SU-DHL-6 (cell line): ENCODE data around the gene RTEL1.
"Not testable (repeated sequence)": the region's sequence is repeated elsewhere in the genome, so short reads cannot be mapped to it uniquely, and the experiment has no call there.

Experiments used
- H2AFZ ChIP-seq: fragments of 200-600 bp; sonication (generic); 2 replicates; pipeline ENCODE4 v1.6.1; 2014; ENCODE audit warnings: low read depth, mild to moderate bottlenecking, moderate library complexity, mixed read lengths, antibody characterized with exemption, low read length; ENCODE audit not compliant: severe bottlenecking
- H3F3A ChIP-seq: fragments of 200-600 bp; shearing (Covaris generic); 2 replicates; pipeline ENCODE4 v1.6.0; 2016; ENCODE audit warnings: antibody characterized with exemption, mild to moderate bottlenecking; ENCODE audit not compliant: insufficient read depth
- H3K27ac ChIP-seq: fragments of 200-600 bp; sonication (generic); 2 replicates; pipeline ENCODE4 v1.5.1; 2016; ENCODE audit warnings: low read depth, mild to moderate bottlenecking, low read length, moderate library complexity, mixed read lengths
- H3K27me3 ChIP-seq: fragments of 200-600 bp; sonication (generic), shearing (Covaris generic); 2 replicates; pipeline ENCODE4 v1.6.0; 2014; ENCODE audit warnings: mild to moderate bottlenecking, low read length
- H3K36me3 ChIP-seq: fragments of 200-600 bp; sonication (generic); 2 replicates; pipeline ENCODE4 v1.6.1; 2014; ENCODE audit warnings: mild to moderate bottlenecking, low read length, mixed read lengths
- H3K4me2 ChIP-seq: fragments of 300-600, 200-600 bp; shearing (Covaris generic), sonication (generic); 2 replicates; pipeline ENCODE4 v1.6.0; 2014; ENCODE audit warnings: low read length, low read depth, mild to moderate bottlenecking; ENCODE audit not compliant: poor library complexity, severe bottlenecking
- H3K4me3 ChIP-seq: fragments of 200-600 bp; sonication (generic); 2 replicates; pipeline ENCODE4 v1.5.1; 2014; ENCODE audit warnings: antibody characterized with exemption, low read length, mild to moderate bottlenecking, mixed read lengths; ENCODE audit not compliant: insufficient read depth, poor library complexity, severe bottlenecking
- H3K79me2 ChIP-seq: fragments of 200-600 bp; sonication (generic); 2 replicates; pipeline ENCODE4 v1.6.1; 2014; ENCODE audit warnings: mild to moderate bottlenecking, low read length, moderate library complexity; ENCODE audit not compliant: insufficient read depth
- H3K9ac ChIP-seq: fragments of 200-600 bp; sonication (generic); 2 replicates; pipeline ENCODE4 v1.7.0; 2014; ENCODE audit warnings: mild to moderate bottlenecking, low read length
- H3K9me2 ChIP-seq: fragments of 200-600 bp; sonication (generic); replicated peaks from 2 replicates; pipeline ENCODE4 v1.6.1; 2014; ENCODE audit warnings: low read length; ENCODE audit not compliant: insufficient read depth
- H3K9me3 ChIP-seq: fragments of 200-600 bp; sonication (generic); 2 replicates; pipeline ENCODE4 v1.6.1; 2014; ENCODE audit warnings: low read length, mixed read lengths; ENCODE audit not compliant: insufficient read depth
- H4K20me1 ChIP-seq: fragments of 200-600 bp; sonication (generic); 2 replicates; pipeline ENCODE4 v1.6.1; 2014; ENCODE audit warnings: low read depth, mild to moderate bottlenecking, antibody characterized with exemption, low read length, moderate library complexity, mixed read lengths
- EZH2phosphoT487 ChIP-seq: fragments of 200-600 bp; sonication (generic), shearing (Covaris generic); conservative IDR thresholded peaks from 2 replicates; pipeline ENCODE4 v1.6.1; 2018; ENCODE audit warnings: mild to moderate bottlenecking, antibody characterized with exemption, low read length, moderate library complexity, mixed read lengths
- TF ChIP-seq, protein P1 (sequence below): fragments of 200-600 bp; sonication (generic); IDR thresholded peaks from one replicate; pipeline ENCODE4 v1.5.1; 2017; ENCODE audit warnings: antibody characterized with exemption, mild to moderate bottlenecking, low read length, moderate library complexity; ENCODE audit not compliant: insufficient read depth, poor library complexity, severe bottlenecking

Gene RTEL1

DNA sequence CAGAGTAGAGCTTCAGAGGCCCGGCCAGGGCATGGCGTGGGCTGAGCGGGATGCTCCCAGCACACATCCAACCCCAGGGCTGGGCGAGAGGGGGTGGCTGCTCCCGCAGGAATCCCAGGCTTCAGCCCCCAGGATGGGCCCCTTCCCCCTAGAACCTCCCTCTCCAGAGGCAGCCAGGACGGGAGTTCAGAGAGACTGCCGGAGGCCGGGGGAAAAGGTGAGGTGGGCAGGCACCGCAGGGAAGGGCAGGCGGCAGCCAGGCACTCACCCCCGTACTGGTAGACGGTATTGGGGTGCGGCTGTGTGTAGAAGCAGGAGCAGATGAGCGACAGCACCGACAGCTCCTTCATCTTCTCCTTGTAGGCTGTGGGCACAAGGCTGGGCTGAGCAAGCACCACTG lies 14.2 kb upstream of the RTEL1 start:
- Histone ChIP-seq H3K4me3 (no peak overlapping the region), H2AFZ (no peak overlapping the region), H3K9me2 (no peaks in the 10 kb centered on the region), H3K27ac (no peak overlapping the region), H3K9ac (no peak overlapping the region), H3K79me2 (no peaks in the 10 kb centered on the region), H3K36me3 (no peaks in the 10 kb centered on the region), H3K27me3 (no peaks in the 10 kb centered on the region), H3K9me3 (no peaks in the 10 kb centered on the region), H4K20me1 (no peaks in the 10 kb centered on the region), H3K4me2 (no peak overlapping the region), H3F3A (no peaks in the 10 kb centered on the region)
- TF ChIP-seq, protein P1, sequence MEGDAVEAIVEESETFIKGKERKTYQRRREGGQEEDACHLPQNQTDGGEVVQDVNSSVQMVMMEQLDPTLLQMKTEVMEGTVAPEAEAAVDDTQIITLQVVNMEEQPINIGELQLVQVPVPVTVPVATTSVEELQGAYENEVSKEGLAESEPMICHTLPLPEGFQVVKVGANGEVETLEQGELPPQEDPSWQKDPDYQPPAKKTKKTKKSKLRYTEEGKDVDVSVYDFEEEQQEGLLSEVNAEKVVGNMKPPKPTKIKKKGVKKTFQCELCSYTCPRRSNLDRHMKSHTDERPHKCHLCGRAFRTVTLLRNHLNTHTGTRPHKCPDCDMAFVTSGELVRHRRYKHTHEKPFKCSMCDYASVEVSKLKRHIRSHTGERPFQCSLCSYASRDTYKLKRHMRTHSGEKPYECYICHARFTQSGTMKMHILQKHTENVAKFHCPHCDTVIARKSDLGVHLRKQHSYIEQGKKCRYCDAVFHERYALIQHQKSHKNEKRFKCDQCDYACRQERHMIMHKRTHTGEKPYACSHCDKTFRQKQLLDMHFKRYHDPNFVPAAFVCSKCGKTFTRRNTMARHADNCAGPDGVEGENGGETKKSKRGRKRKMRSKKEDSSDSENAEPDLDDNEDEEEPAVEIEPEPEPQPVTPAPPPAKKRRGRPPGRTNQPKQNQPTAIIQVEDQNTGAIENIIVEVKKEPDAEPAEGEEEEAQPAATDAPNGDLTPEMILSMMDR = no peak
- TF ChIP-seq EZH2phosphoT487 = no peak

DNA sequence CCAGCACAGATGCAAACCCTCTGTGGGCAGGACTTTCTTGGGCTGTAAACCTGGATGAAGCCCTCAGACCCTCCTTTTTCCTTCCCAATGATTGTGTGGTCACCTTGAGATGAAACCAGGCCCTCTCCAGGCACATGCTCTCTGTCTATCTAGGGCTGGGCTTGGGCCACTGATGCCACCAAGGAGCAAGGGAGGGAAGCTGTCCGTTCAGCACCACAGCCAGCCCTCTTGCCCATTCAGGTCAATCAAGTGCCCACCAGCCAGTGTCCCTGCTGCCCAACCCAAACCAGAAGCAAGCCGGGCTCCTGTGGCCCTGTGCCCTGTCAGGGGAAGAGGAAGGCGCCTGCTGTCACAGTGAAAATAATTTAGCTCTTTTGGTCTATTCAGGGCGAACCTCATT lies 12.9 kb upstream of the RTEL1 start:
- no peak overlapping the region for H2AFZ ChIP-seq
- no peak overlapping the region for H3K27ac ChIP-seq
- TF ChIP-seq EZH2phosphoT487 = no peak
- no peaks in the 10 kb centered on the region for H3K79me2 ChIP-seq
- H3K27me3 ChIP-seq = no peaks in the 10 kb centered on the region
- no peak overlapping the region for H3K9ac ChIP-seq
- no peaks in the 10 kb centered on the region for H3K9me3 ChIP-seq
- H3K36me3 ChIP-seq = no peaks in the 10 kb centered on the region
- H3F3A ChIP-seq = no peaks in the 10 kb centered on the region
- no peaks in the 10 kb centered on the region for H4K20me1 ChIP-seq
- H3K9me2 ChIP-seq = no peaks in the 10 kb centered on the region
- H3K4me3 ChIP-seq = no peak overlapping the region
- H3K4me2 ChIP-seq = no peak overlapping the region

DNA sequence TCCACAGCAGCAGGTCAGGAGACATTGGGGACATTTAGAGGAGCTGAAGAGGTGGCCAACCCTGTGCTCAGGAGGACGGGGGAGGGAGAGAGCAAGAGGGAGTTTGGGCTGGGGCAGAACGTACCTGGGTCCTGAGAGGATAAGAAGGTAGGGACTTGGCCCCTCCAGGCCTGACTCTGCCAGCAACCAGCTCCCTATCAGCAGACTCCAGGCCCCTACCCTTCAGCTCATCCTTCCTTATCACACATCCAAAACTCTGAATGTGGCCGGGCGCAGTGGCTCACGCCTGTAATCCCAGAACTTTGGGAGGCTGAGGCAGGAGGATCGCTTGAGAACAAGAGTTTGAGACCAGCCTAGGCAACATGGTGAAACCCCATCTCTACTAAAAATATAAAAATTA lies 9.9 kb upstream of the RTEL1 start:
- Histone ChIP-seq H4K20me1 (no peaks in the 10 kb centered on the region), H3K79me2 (no peaks in the 10 kb centered on the region), H3K36me3 (no peaks in the 10 kb centered on the region), H3K27me3 (no peaks in the 10 kb centered on the region), H3K27ac (no peak overlapping the region), H3K4me3 (no peak overlapping the region), H3K9ac (no peak overlapping the region), H3K4me2 (no peak overlapping the region), H3K9me3 (no peaks in the 10 kb centered on the region), H3F3A (no peaks in the 10 kb centered on the region), H3K9me2 (no peaks in the 10 kb centered on the region), H2AFZ (no peak overlapping the region)
- TF ChIP-seq EZH2phosphoT487 = no peak
- TF ChIP-seq, protein P1 = no peak

DNA sequence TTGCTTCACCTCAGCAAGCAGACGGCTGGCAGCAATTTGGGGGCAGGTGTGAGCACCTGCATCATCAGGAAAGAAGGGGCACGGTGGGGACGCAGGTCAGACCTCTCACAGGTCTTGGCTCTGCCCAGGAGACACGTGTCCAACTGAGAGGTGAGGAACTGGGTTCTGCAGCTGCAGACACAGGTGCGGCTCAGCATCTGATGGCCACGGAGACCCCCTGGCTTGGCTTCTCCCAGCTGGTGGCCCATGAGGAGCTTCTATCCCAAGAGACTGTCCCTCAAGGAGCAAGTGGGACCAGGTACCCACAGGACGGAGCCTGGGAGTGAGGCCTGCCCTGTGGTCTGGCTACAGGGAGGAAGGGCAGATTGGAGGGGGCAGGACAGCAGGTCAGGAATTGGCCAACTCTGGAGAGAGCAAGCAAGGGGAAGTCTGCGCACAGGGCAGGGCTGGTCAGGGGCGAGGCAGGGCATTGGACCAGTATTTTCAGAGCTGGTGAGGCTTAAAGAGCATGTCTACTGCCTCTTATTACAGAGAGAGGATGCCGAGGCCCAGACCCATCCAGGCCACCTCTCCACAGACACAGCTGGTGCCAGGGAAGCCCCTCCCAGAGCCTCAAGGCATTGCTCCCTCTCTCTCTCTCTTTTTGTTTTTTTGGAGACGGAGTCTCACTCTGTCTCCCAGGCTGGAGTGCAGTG lies 9.1 kb upstream of the RTEL1 start:
- H3K79me2 ChIP-seq = no peaks in the 10 kb centered on the region
- H2AFZ ChIP-seq = no peak overlapping the region
- H3K4me2 ChIP-seq = no peak overlapping the region

DNA sequence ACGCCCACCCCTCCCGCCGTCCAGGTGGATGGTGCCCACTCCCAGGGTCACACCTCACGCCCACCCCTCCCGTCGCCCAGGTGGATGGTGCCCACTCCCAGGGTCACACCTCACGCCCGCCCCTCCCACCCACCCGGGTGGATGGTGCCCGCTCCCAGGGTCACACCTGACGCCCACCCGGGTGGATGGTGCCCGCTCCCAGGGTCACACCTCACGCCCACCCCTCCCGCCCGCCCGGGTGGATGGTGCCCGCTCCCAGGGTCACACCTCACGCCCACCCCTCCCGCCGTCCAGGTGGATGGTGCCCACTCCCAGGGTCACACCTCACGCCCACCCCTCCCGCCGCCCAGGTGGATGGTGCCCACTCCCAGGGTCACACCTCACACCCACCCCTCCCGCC lies 7.6 kb upstream of the RTEL1 start:
- not testable (repeated sequence) for H3K79me2 ChIP-seq, H3K9ac ChIP-seq, H3F3A ChIP-seq, H3K27ac ChIP-seq, H3K4me3 ChIP-seq, H3K9me3 ChIP-seq, H4K20me1 ChIP-seq, H3K36me3 ChIP-seq, H3K27me3 ChIP-seq, H3K4me2 ChIP-seq, H3K9me2 ChIP-seq, H2AFZ ChIP-seq

More for the DNA sequence above, 9.1 kb upstream of the RTEL1 start:
- Histone ChIP-seq H3K27ac (no peak overlapping the region), H4K20me1 (no peaks in the 10 kb centered on the region), H3K4me3 (no peak overlapping the region), H3K9me2 (no peaks in the 10 kb centered on the region), H3K9me3 (no peaks in the 10 kb centered on the region), H3K9ac (no peak overlapping the region), H3K36me3 (no peaks in the 10 kb centered on the region), H3K27me3 (no peaks in the 10 kb centered on the region), H3F3A (no peaks in the 10 kb centered on the region)
- no peak for TF ChIP-seq EZH2phosphoT487
- TF ChIP-seq, protein P1 = no peak
